HFFc6 (cell line): ENCODE results near the gene WWP2. TPM values are rescaled to one million over a fixed set of nuclear protein-coding genes. Genes with fewer than 3 reads are reported as not detected.
"Not testable (repeated sequence)": the region's sequence is repeated elsewhere in the genome, so short reads cannot be mapped to it uniquely, and the experiment has no call there.

ENCODE experiments used
- DNase-seq: peaks from one replicate; pipeline ENCODE4 v3.0.0-alpha.2; 2018
- H3K27ac Mint-ChIP-seq: 2 replicates; pipeline ENCODE4 v1.8.0; 2020; ENCODE audit warnings: mild to moderate bottlenecking, mixed read lengths
- H3K27me3 Mint-ChIP-seq: 2 replicates; pipeline ENCODE4 v1.8.0; 2021; ENCODE audit warnings: mild to moderate bottlenecking, moderate library complexity, mixed read lengths; ENCODE audit not compliant: insufficient read depth
- H3K36me3 Mint-ChIP-seq: 2 replicates; pipeline ENCODE4 v1.8.0; 2021; ENCODE audit warnings: low read depth, mixed read lengths
- H3K4me1 Mint-ChIP-seq: 2 replicates; pipeline ENCODE4 v1.8.0; 2020; ENCODE audit warnings: low read depth, mixed read lengths
- H3K4me3 Mint-ChIP-seq: 2 replicates; pipeline ENCODE4 v1.8.0; 2020; ENCODE audit warnings: mild to moderate bottlenecking, moderate library complexity, mixed read lengths
- H3K9me3 Mint-ChIP-seq: 2 replicates; pipeline ENCODE4 v1.8.0; 2020; ENCODE audit warnings: mild to moderate bottlenecking, mixed read lengths
- CTCF ChIP-seq: fragments of 200-600 bp; sonication (generic); IDR thresholded peaks from 2 replicates; pipeline ENCODE4 v1.5.0; 2021; ENCODE audit warnings: antibody characterized with exemption, mild to moderate bottlenecking
- total RNA-seq, 6 experiments: library from RNA; stranded (reverse); fragmentation: NEBNext Ultra II Directional; extraction: Animal tissue kit (Norgen Biotek cat#: 25700); gene quantifications; 2 replicates in 1 of 6; 3 replicates in 5 of 6; pipeline ENCODE4 v1.2.3, GENCODE V29; 2021

The WWP2 gene
- total RNA-seq, 6 experiments from 2014 or later, result 24.6 to 33.9 (median 30.5) TPM

GRCh38 chr16:69847643-69848042 lies 85.5 kb downstream of the WWP2 start:
- DNase-seq, result no peak
- H3K27ac Mint-ChIP-seq, result peak overlapping the region; percentile 11; the same call in 1 of the 2 replicates
- TF ChIP-seq CTCF, result no peak
- 0 out of 2 replicates have a peak, but pooled peaks cover 5% of the 10 kb centered on the region for H3K36me3 Mint-ChIP-seq
- peaks cover 2% of the 10 kb centered on the region; the same call in 1 of the 2 replicates for H3K27me3 Mint-ChIP-seq
- no peak overlapping the region for H3K4me3 Mint-ChIP-seq
- H3K4me1 Mint-ChIP-seq, result peaks cover 52% of the 10 kb centered on the region
- H3K9me3 Mint-ChIP-seq, result no peaks in the 10 kb centered on the region

DNA sequence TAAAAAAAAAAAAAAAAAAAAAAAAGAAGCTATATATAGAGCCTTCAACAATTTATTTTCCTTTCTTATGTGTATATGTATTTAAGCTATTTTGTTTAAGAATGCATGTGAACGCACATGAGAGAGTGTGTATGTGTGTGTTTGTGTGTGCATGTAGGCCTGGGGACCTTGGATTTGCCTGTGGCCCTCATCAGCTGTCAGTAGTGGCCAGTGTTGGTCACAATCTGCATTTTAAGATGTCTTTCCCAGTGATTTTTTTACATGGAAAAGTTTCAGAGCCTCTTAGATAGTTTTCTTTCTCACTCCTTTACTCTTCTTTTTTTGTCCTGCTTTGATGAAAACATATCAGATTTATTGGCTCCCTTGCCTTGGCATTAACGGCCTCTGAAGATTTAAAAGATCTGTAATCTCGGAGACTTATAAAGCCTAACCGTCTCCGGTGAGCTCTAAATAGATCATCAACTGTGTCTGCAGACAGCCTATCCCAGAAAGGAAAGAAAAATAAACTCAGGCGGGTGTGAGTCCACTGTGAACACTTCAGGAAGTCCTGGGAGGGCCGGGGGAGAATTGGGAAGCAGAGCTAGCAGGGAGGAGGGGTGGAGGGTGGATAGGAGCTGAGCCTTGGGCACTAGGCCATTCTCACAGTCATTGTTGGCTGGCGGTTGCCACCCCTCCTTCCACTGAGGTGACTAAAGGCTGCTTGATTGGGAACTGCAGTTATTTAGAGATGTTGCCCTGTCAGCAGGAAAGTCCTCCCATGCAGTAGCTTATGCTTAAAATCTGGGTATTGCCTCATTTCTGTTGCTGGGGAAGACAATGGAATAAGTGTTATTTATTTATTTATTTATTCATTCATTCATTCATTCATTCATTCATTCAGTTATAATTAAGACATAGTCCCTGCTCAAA lies 86.8 kb downstream of the WWP2 start:
- Mint-ChIP-seq H3K9me3 (no peaks in the 10 kb centered on the region), H3K27ac (peak overlapping the region; percentile 96), H3K4me3 (peak overlapping the region; percentile 82), H3K36me3 (peaks cover 7% of the 10 kb centered on the region), H3K27me3 (peaks cover 2% of the 10 kb centered on the region), H3K4me1 (peaks cover 52% of the 10 kb centered on the region)
- DNase-seq, result peak; percentile 86
- TF ChIP-seq CTCF, result 0 out of 2 replicates have a peak, but pooled peaks have one; percentile 14

DNA sequence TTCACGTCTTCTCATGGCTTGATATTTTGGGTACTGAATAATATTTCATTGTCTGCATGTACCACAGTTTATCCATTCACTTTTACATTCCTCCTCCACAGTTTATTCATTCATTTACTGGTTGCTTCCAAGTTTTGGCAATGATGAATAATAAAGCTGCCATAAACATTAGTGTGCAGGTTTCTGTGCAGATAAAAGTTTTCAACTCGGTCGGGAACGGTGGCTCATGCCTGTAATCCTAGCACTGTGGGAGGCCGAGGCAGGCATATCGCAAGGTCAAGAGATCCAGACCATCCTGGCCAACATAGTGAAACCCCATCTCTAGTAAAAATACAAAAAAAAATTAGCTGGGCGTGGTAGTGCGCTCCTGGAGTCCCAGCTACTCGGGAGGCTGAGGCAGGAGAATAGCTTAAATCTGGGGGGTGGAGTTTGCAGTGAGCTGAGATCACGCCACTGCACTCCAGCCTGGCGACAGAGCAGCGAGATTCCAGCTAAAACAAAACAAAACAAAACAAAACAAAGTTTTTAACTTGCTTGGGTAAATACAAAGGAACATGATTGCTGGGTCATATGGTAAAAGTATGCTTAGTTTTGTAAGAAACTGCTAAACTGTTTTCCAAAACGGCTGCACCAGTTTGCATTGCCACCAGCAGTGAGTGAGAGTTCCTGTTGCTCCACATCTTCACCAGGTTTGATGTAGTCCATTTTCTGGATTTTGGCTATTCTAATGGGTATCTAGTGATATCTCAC lies 89.5 kb downstream of the WWP2 start:
- no peak for TF ChIP-seq CTCF
- peaks cover 49% of the 10 kb centered on the region for H3K4me1 Mint-ChIP-seq
- DNase-seq, result no peak
- H3K27me3 Mint-ChIP-seq, result no peaks in the 10 kb centered on the region; the same call in 1 of the 2 replicates
- H3K9me3 Mint-ChIP-seq, result no peaks in the 10 kb centered on the region
- H3K36me3 Mint-ChIP-seq, result peaks cover 9% of the 10 kb centered on the region
- H3K27ac Mint-ChIP-seq, result 0 out of 2 replicates have a peak overlapping the region, but pooled peaks have one; percentile 3
- no peak overlapping the region for H3K4me3 Mint-ChIP-seq

- no peak for DNase-seq
- Mint-ChIP-seq H3K27me3 (no peaks in the 10 kb centered on the region; the same call in 1 of the 2 replicates), H3K4me1 (peaks cover 45% of the 10 kb centered on the region), H3K4me3 (no peak overlapping the region), H3K9me3 (no peaks in the 10 kb centered on the region), H3K27ac (no peak overlapping the region), H3K36me3 (peaks cover 9% of the 10 kb centered on the region)
- TF ChIP-seq CTCF, result no peak
Observed at GRCh38 chr16:69852815-69853214, 90.7 kb downstream of the WWP2 start.

DNA sequence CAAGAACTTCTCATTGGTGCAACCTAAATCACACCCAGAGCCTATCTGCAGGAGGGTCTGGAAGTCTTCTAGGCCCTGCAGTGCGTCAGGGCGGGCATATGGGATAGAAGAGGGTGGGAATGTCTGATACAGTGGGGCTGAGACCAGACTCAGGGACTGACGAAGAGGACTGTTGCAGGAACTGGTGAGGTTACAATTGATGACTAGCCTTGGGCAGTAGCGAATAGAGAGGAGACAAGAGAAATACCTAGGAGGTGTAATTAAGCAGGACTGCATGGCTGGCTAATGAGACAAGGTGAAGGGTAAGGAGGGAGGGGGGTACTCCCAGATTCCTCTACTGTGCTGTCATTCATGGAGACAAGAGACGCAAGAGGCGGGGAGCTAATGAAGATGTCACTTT lies 91.3 kb downstream of the WWP2 start:
- Mint-ChIP-seq H3K4me1 (peaks cover 39% of the 10 kb centered on the region), H3K27me3 (no peaks in the 10 kb centered on the region; the same call in 1 of the 2 replicates), H3K9me3 (no peaks in the 10 kb centered on the region), H3K27ac (no peak overlapping the region), H3K36me3 (peaks cover 10% of the 10 kb centered on the region), H3K4me3 (no peak overlapping the region)
- TF ChIP-seq CTCF, result no peak
- no peak for DNase-seq

GRCh38 chr16:69854776-69855175 lies 92.6 kb downstream of the WWP2 start:
- H3K4me3 Mint-ChIP-seq, DNase-seq, H3K9me3 Mint-ChIP-seq, H3K27me3 Mint-ChIP-seq, H3K27ac Mint-ChIP-seq: not testable (repeated sequence)
- Mint-ChIP-seq H3K4me1 (peaks cover 26% of the 10 kb centered on the region), H3K36me3 (peaks cover 14% of the 10 kb centered on the region)
